A549 (cell line): ENCODE data around the gene FGGY. TPM values are rescaled to one million over a fixed set of nuclear protein-coding genes. Genes with fewer than 3 reads are reported as not detected.

Experiments used
- ATAC-seq, 2 experiments: fragments of 200-7000 bp in 1 of 2; fragments of >200 bp in 1 of 2; cut with Nextera tagmentation in 1 of 2; cut with Tn5 transposase in 1 of 2; 3 replicates each; pipeline versions ENCODE4 v1.8.0 to v1.9.1; 2018 to 2020; ENCODE audit warnings: mild to moderate bottlenecking in 1 of 2, moderate library complexity in 1 of 2
- CTCF ChIA-PET: fragments of 300-600 bp; sonication (Branson Sonifier 250); formaldehyde crosslinking; extraction: SDS; loops from one replicate; lab custom pipeline; 2021; ENCODE audit warnings: antibody characterized with exemption, inconsistent platforms; lab: Yijun Ruan, JAX
- POLR2A ChIA-PET: fragments of 350-600 bp; formaldehyde crosslinking; extraction: SDS; loops from one replicate; lab custom pipeline; 2021; ENCODE audit warnings: antibody characterized with exemption, inconsistent platforms; lab: Yijun Ruan, JAX
- DNase-seq, 2 experiments: peaks; one replicate each; pipeline versions ENCODE4 v3.0.0 to v3.0.0-alpha.2; 2011 to 2016; ENCODE audit warnings: low read depth in 1 of 2, low spot score in 1 of 2
- FAIRE-seq: peaks from 2 replicates; lab custom pipeline; 2011; peaks lifted over from hg19 to GRCh38; lab: Jason Lieb, UNC
- H3K27ac ChIP-seq, 2 experiments: fragments of >200 bp; sonication (Bioruptor Twin); formaldehyde crosslinking; 3 replicates each; pipeline ENCODE4 v1.5.1; 2016 to 2017
- H3K4me1 ChIP-seq: fragments of >200 bp; sonication (Bioruptor Twin); formaldehyde crosslinking; 3 replicates; pipeline ENCODE4 v1.6.1; 2016
- H3K4me2 ChIP-seq: fragments of >200 bp; sonication (Bioruptor Twin); formaldehyde crosslinking; 3 replicates; pipeline ENCODE4 v1.6.1; 2016
- H3K4me3 ChIP-seq: fragments of >200 bp; sonication (Bioruptor Twin); formaldehyde crosslinking; 3 replicates; pipeline ENCODE4 v1.5.1; 2016
- H3K9me3 ChIP-seq: fragments of >200 bp; sonication (Bioruptor Twin); formaldehyde crosslinking; 3 replicates; pipeline ENCODE4 v1.6.1; 2016
- CBX2 ChIP-seq: fragments of 200-600 bp; sonication (generic); IDR thresholded peaks from 2 replicates; pipeline ENCODE4 v1.6.1; 2016; ENCODE audit warnings: low read depth, mild to moderate bottlenecking, borderline replicate concordance
- CBX8 ChIP-seq: fragments of 200-600 bp; sonication (generic); IDR thresholded peaks from 2 replicates; pipeline ENCODE4 v1.6.1; 2016
- CEBPB ChIP-seq, 2 experiments: fragments of >200 bp in 1 of 2; sonication (Bioruptor Twin) in 1 of 2; formaldehyde crosslinking in 1 of 2; IDR thresholded peaks; 2 replicates each; pipeline ENCODE4 v1.6.1; 2012 to 2016
- CHD2 ChIP-seq: fragments of 150-350 bp; IDR thresholded peaks from 2 replicates; pipeline ENCODE4 v1.6.1; 2014; ENCODE audit warnings: low read length; ENCODE audit not compliant: partially characterized antibody
- EHMT2 ChIP-seq: fragments of 200-600 bp; sonication (generic); IDR thresholded peaks from 2 replicates; pipeline ENCODE4 v1.6.1; 2016; ENCODE audit warnings: antibody characterized with exemption, low read depth, mild to moderate bottlenecking, moderate library complexity
- FOSB ChIP-seq: fragments of 250-450 bp; sonication (Bioruptor Pico); IDR thresholded peaks from 2 replicates; pipeline ENCODE4 v1.5.0; 2020; ENCODE audit warnings: mild to moderate bottlenecking, moderate library complexity
- HES2 ChIP-seq: fragments of >200 bp; sonication (Bioruptor Twin); formaldehyde crosslinking; IDR thresholded peaks from 2 replicates; pipeline ENCODE4 v1.6.1; 2016
- HEYL ChIP-seq: fragments of 250-450 bp; sonication (Bioruptor Pico); IDR thresholded peaks from 2 replicates; pipeline ENCODE4 v1.8.0; 2021; ENCODE audit warnings: mild to moderate bottlenecking, moderate library complexity
- HOXA7 ChIP-seq: fragments of 250-450 bp; sonication (Bioruptor Pico); IDR thresholded peaks from 2 replicates; pipeline ENCODE4 v1.5.0; 2020; ENCODE audit warnings: mild to moderate bottlenecking, moderate library complexity
- JUN ChIP-seq, 2 experiments: fragments of >200 bp; sonication (Bioruptor Twin); formaldehyde crosslinking; IDR thresholded peaks; 2 replicates in 1 of 2; 3 replicates in 1 of 2; pipeline ENCODE4 v1.6.1; 2016 to 2017
- KDM5A ChIP-seq: fragments of 200-600 bp; sonication (generic); IDR thresholded peaks from 2 replicates; pipeline ENCODE4 v1.6.1; 2016; ENCODE audit warnings: antibody characterized with exemption, mild to moderate bottlenecking
- NR3C1 ChIP-seq: fragments of >200 bp; sonication (Bioruptor Twin); formaldehyde crosslinking; IDR thresholded peaks from 3 replicates; pipeline ENCODE4 v1.6.1; 2017
- PHF8 ChIP-seq: fragments of 200-600 bp; sonication (generic); IDR thresholded peaks from 2 replicates; pipeline ENCODE4 v1.6.1; 2016; ENCODE audit warnings: low read depth, mild to moderate bottlenecking, antibody characterized with exemption, moderate library complexity, borderline replicate concordance
- RAD21 ChIP-seq, 2 experiments: fragments of >200 bp in 1 of 2; sonication (Bioruptor Twin) in 1 of 2; formaldehyde crosslinking in 1 of 2; IDR thresholded peaks in 1 of 2; conservative IDR thresholded peaks in 1 of 2; 2 replicates in 1 of 2; 3 replicates in 1 of 2; pipeline ENCODE4 v1.6.1; 2012 to 2018; ENCODE audit warnings: inconsistent platforms in 1 of 2
- RARB ChIP-seq: fragments of 250-450 bp; sonication (Bioruptor Pico); IDR thresholded peaks from 2 replicates; pipeline ENCODE4 v1.8.0; 2021; ENCODE audit warnings: mild to moderate bottlenecking, moderate library complexity
- REST ChIP-seq: fragments of 200-600 bp; sonication (generic); IDR thresholded peaks from 2 replicates; pipeline ENCODE4 v1.6.1; 2016; ENCODE audit warnings: antibody characterized with exemption, mild to moderate bottlenecking, moderate library complexity
- RNF2 ChIP-seq: fragments of 200-600 bp; sonication (generic); IDR thresholded peaks from 2 replicates; pipeline ENCODE4 v1.6.1; 2016; ENCODE audit warnings: low read depth, mild to moderate bottlenecking, antibody characterized with exemption, moderate library complexity, borderline replicate concordance
- SREBF2 ChIP-seq: fragments of 450-650 bp; IDR thresholded peaks from 2 replicates; pipeline ENCODE4 v1.6.1; 2014; ENCODE audit warnings: mild to moderate bottlenecking, moderate library complexity
- ZC3H11A ChIP-seq: fragments of 450-650 bp; IDR thresholded peaks from 2 replicates; pipeline ENCODE4 v1.6.1; 2014; ENCODE audit warnings: antibody characterized with exemption, mild to moderate bottlenecking
- ZSCAN20 ChIP-seq: fragments of 250-450 bp; sonication (Bioruptor Pico); IDR thresholded peaks from 2 replicates; pipeline ENCODE4 v1.8.0; 2022; ENCODE audit warnings: mild to moderate bottlenecking, moderate library complexity
- WGBS: methylation state at CpG from one replicate; pipeline ENCODE4 v1.1.6; 2017; ENCODE audit errors: missing lambda C conversion rate; 5-methylcytosine and 5-hydroxymethylcytosine counted together
- polyA plus RNA-seq, 4 experiments: library from polyadenylated mRNA; depleted of rRNA in 3 of 4; stranded (reverse); fragments of >200 nt; fragmentation: RNase III in 1 of 4; extraction: RNeasy Plus Mini Kit Qiagen cat#74134 plus additional on column Dnase treatment in 1 of 4; gene quantifications; 2 replicates in 3 of 4; 3 replicates in 1 of 4; pipeline ENCODE4 v1.2.3, GENCODE V29; 2011 to 2017
- TF ChIP-seq, protein P1 (sequence below): fragments of 250-450 bp; sonication (Bioruptor Pico); IDR thresholded peaks from 2 replicates; pipeline ENCODE4 v1.5.0; 2021; ENCODE audit warnings: mild to moderate bottlenecking, moderate library complexity, borderline replicate concordance
- TF ChIP-seq, protein P2 (sequence below): fragments of >200 bp; sonication (Bioruptor Twin); formaldehyde crosslinking; IDR thresholded peaks from 3 replicates; pipeline ENCODE4 v1.5.1; 2016

The FGGY gene
- polyA plus RNA-seq, 2 of the 4 experiments (the other 2 are of a cell fraction): 2.9 to 4.8 TPM

DNA sequence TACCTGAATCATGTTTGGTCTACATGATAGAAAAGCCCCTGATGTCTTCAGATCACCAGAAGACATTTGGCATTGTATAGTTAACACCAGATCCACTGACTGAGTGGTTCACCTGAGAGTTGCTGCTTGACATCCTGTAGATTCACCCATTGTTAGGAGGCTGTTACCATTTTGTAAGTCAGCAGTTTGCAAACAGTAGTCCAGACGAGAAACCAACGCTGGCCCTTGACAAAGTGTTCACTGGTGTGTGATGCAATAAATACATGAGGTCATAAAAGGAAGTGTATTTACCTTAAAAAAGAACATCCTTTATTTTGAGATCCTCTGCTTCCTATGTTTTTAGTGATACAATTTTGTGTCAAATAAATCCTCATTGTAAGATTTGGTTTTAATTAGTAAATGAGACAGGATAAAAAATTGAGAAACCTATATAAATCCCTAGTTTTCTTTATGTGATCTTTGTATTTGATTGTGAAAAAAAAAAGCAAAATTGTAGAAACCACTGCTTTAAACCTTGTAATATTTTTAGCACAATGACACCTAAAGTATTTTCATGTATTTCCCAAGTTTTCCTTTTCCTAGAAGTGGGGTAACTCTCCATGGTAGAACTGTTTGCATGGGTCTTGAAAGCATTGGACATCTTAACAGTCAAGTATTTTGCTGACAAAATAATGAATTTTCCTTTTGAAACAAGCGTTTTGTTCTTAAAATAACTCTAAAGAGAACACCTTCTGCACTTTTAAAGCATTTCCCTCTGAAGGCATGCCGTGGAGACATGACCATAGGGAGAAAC lies 204.3 kb downstream of the FGGY start:
- H3K4me3 ChIP-seq: no peak overlapping the region
- TF ChIP-seq HES2 (no peak), SREBF2 (no peak), CBX8 (no peak), FOSB (no peak), ZC3H11A (no peak), PHF8 (no peak)
- TF ChIP-seq, protein P1, sequence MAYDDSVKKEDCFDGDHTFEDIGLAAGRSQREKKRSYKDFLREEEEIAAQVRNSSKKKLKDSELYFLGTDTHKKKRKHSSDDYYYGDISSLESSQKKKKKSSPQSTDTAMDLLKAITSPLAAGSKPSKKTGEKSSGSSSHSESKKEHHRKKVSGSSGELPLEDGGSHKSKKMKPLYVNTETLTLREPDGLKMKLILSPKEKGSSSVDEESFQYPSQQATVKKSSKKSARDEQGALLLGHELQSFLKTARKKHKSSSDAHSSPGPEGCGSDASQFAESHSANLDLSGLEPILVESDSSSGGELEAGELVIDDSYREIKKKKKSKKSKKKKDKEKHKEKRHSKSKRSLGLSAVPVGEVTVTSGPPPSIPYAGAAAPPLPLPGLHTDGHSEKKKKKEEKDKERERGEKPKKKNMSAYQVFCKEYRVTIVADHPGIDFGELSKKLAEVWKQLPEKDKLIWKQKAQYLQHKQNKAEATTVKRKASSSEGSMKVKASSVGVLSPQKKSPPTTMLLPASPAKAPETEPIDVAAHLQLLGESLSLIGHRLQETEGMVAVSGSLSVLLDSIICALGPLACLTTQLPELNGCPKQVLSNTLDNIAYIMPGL (CRISPR knock-in tag): no peak
- 66% methylated on average over 4 of the region's 4 CpGs for WGBS
- DNase-seq (no peak), FAIRE-seq (no peak), ATAC-seq (no peak)
- CTCF ChIA-PET: no interaction called here
- H3K9me3 ChIP-seq: no peaks in the 10 kb centered on the region
- H3K4me2 ChIP-seq: no peak overlapping the region; the same call in 2 of the 3 replicates
- POLR2A ChIA-PET: no interaction called here
- H3K27ac ChIP-seq: no peak overlapping the region
- H3K4me1 ChIP-seq: peaks cover 24% of the 10 kb centered on the region; the same call in 2 of the 3 replicates

DNA sequence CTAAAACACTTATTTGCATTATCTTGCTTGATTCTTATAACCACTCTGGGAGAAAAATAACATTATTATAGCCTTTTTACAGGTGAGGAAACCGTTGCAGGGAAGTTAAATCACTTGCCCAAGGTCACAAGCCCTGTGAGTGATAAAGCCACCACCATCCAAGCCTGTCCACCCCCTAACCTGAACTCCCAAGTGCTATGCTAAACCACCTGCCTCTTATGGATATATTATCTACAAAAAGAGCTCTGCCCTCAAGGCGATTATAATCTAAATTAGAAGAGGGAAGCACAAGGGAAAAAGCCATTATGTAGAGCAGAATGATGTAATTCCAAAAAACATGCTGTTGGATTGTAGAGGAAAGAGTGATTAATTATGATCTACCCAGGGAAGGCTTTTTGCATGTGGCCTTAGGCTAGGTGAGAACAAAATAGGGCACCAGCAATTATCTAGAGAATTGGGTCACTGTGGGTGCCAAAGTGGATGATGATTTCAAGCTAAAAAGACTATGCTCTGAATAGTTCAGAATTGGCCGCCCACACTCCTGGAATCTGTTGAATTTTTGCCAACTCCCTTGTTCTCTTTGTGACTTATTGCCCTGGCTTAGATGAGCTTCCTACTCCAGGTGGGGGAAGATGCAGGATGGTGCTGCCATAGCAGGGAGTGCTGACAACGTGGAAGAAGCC lies 205.3 kb downstream of the FGGY start:
- CTCF ChIA-PET: interaction anchor here (0.6 kb wide), 1 partner anchor 11 kb away, joined by 4 read pairs; no protein-coding TSS in a partner anchor
- TF ChIP-seq HOXA7 (CRISPR knock-in tag) (no peak), ZSCAN20 (CRISPR knock-in tag) (no peak), EHMT2 (no peak), CEBPB (IDR thresholded peaks at IDR 0.05) (no peak), RARB (CRISPR knock-in tag) (no peak), CBX8 (no peak), CHD2 (no peak), NR3C1 (no peak), CBX2 (no peak), HEYL (CRISPR knock-in tag) (no peak), JUN (IDR thresholded peaks at IDR 0.05) (no peak)
- TF ChIP-seq, protein P2, sequence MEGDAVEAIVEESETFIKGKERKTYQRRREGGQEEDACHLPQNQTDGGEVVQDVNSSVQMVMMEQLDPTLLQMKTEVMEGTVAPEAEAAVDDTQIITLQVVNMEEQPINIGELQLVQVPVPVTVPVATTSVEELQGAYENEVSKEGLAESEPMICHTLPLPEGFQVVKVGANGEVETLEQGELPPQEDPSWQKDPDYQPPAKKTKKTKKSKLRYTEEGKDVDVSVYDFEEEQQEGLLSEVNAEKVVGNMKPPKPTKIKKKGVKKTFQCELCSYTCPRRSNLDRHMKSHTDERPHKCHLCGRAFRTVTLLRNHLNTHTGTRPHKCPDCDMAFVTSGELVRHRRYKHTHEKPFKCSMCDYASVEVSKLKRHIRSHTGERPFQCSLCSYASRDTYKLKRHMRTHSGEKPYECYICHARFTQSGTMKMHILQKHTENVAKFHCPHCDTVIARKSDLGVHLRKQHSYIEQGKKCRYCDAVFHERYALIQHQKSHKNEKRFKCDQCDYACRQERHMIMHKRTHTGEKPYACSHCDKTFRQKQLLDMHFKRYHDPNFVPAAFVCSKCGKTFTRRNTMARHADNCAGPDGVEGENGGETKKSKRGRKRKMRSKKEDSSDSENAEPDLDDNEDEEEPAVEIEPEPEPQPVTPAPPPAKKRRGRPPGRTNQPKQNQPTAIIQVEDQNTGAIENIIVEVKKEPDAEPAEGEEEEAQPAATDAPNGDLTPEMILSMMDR: no peak
- Histone ChIP-seq H3K27ac (no peak overlapping the region), H3K4me3 (no peak overlapping the region), H3K4me1 (peaks cover 29% of the 10 kb centered on the region; the same call in 2 of the 3 replicates), H3K4me2 (no peak overlapping the region), H3K9me3 (no peaks in the 10 kb centered on the region)
- WGBS: 69% methylated on average over 4 of the region's 4 CpGs
- DNase-seq (no peak), ATAC-seq (no peak), FAIRE-seq (no peak)
- POLR2A ChIA-PET: no interaction called here

DNA sequence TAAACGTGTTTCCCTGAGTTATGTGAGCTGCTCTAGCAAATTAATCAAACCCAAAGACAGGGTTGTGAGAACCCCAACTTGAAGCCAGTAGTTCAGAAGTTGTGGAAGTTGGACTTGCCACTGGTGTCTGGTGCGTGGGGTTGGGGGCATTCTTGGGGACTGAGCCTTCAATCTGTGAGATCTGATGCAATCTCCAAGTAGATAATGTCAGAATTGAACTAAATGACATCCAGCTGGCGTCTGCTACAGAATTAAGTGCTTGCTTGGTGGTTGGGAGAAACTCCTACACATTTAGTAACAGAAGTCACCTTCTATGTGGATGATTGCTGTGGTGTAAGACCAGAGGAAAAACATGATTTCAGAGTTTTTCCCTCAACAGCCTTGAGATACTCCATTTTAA lies 207.4 kb downstream of the FGGY start:
- ATAC-seq (no peak), FAIRE-seq (no peak), DNase-seq (no peak)
- 68% methylated on average over 3 of the region's 3 CpGs for WGBS
- no peak overlapping the region for H3K4me3 ChIP-seq
- ChIA-PET CTCF (no interaction called here), POLR2A (no interaction called here)
- no peak overlapping the region for H3K4me2 ChIP-seq
- no peaks in the 10 kb centered on the region for H3K9me3 ChIP-seq
- H3K4me1 ChIP-seq: peaks cover 21% of the 10 kb centered on the region; the same call in 2 of the 3 replicates
- H3K27ac ChIP-seq: no peak overlapping the region
- TF ChIP-seq RAD21 (conservative IDR thresholded peaks at IDR 0.05 in 1 of 2, IDR thresholded peaks at IDR 0.05 in 1 of 2): no peak
- TF ChIP-seq KDM5A: no peak
- no peak for TF ChIP-seq ZSCAN20 (CRISPR knock-in tag)
- TF ChIP-seq, protein P1 (CRISPR knock-in tag): no peak
- TF ChIP-seq RNF2: no peak
- no peak for TF ChIP-seq CHD2
- TF ChIP-seq REST: no peak
